ENCODE measurements around the gene HORMAD2. TPM values are rescaled to one million over a fixed set of nuclear protein-coding genes. Genes with fewer than 3 reads are reported as not detected.
"Not testable (repeated sequence)": the region's sequence is repeated elsewhere in the genome, so short reads cannot be mapped to it uniquely, and the experiment has no call there.

HORMAD2 gene
- polyA plus RNA-seq, 1 experiment = not detected

GRCh38 chr22:30214703-30215407 is 134.6 kb downstream of the HORMAD2 start:
- TF ChIP-seq, protein P1, sequence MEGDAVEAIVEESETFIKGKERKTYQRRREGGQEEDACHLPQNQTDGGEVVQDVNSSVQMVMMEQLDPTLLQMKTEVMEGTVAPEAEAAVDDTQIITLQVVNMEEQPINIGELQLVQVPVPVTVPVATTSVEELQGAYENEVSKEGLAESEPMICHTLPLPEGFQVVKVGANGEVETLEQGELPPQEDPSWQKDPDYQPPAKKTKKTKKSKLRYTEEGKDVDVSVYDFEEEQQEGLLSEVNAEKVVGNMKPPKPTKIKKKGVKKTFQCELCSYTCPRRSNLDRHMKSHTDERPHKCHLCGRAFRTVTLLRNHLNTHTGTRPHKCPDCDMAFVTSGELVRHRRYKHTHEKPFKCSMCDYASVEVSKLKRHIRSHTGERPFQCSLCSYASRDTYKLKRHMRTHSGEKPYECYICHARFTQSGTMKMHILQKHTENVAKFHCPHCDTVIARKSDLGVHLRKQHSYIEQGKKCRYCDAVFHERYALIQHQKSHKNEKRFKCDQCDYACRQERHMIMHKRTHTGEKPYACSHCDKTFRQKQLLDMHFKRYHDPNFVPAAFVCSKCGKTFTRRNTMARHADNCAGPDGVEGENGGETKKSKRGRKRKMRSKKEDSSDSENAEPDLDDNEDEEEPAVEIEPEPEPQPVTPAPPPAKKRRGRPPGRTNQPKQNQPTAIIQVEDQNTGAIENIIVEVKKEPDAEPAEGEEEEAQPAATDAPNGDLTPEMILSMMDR (IDR thresholded peaks at IDR 0.05; ENCODE audit: insufficient read depth, low read depth, low read length) = no peak
- H3K27me3 ChIP-seq (ENCODE audit: control insufficient read depth, insufficient read depth, low read length) = no peaks in the 10 kb centered on the region
- ChIA-PET POLR2A (no interaction called here), CTCF (interaction anchor here (0.8 to 1.9 kb wide), 2 partner anchors 23 to 41 kb away, joined by 3 to 4 read pairs; no protein-coding TSS in a partner anchor)
- no peaks in the 10 kb centered on the region for H3K36me3 ChIP-seq (ENCODE audit: control insufficient read depth, insufficient read depth, low read length)
- DNase-seq (ENCODE audit: low read depth) = no peak
- no peak overlapping the region for H3K4me3 ChIP-seq (ENCODE audit: low read depth, low read length)

DNA sequence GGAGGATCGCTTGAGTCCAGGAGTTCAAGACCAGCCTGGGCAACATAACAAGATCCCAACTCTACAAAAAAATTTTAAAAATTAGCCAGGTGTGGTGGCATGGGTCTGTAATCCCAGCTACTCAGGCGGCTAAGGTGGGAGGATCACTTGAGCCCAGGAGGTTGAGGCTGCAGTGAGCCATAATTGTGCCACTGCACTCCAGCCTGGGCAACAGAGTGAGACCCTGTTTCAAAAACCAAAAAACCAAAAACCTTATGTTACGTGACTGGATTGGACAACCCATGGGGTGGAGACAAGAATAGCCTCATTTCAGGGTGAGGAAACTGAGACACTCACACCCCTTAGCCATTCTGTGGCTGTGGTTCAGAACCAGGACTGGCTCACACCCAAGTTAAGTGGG is 136.0 kb downstream of the HORMAD2 start:
- POLR2A ChIA-PET; DNase-seq (ENCODE audit: low read depth); H3K4me3 ChIP-seq (ENCODE audit: low read depth, low read length); H3K27me3 ChIP-seq (ENCODE audit: control insufficient read depth, insufficient read depth, low read length); CTCF ChIA-PET; H3K36me3 ChIP-seq (ENCODE audit: control insufficient read depth, insufficient read depth, low read length): not testable (repeated sequence)

- H3K36me3 ChIP-seq (ENCODE audit: control insufficient read depth, insufficient read depth, low read length) = no peaks in the 10 kb centered on the region
- ChIA-PET CTCF (no interaction called here), POLR2A (no interaction called here)
- no peaks in the 10 kb centered on the region for H3K27me3 ChIP-seq (ENCODE audit: control insufficient read depth, insufficient read depth, low read length)
- no peak for DNase-seq (ENCODE audit: low read depth)
- no peak overlapping the region for H3K4me3 ChIP-seq (ENCODE audit: low read depth, low read length)
- TF ChIP-seq, protein P1 (IDR thresholded peaks at IDR 0.05; ENCODE audit: insufficient read depth, low read depth, low read length) = no peak
Measured at GRCh38 chr22:30216710-30217109, 136.4 kb downstream of the HORMAD2 start.

GRCh38 chr22:30217698-30218560 is 137.7 kb downstream of the HORMAD2 start:
- no peaks in the 10 kb centered on the region for H3K36me3 ChIP-seq (ENCODE audit: control insufficient read depth, insufficient read depth, low read length)
- H3K4me3 ChIP-seq (ENCODE audit: low read depth, low read length) = no peak overlapping the region
- ChIA-PET POLR2A (no interaction called here), CTCF (interaction anchor here (0.6 to 1.6 kb wide), 3 partner anchors 17 to 208 kb away, joined by 3 to 6 read pairs (median 5); no protein-coding TSS in a partner anchor)
- TF ChIP-seq, protein P1 (IDR thresholded peaks at IDR 0.05; ENCODE audit: insufficient read depth, low read depth, low read length) = no peak
- DNase-seq (ENCODE audit: low read depth) = no peak
- H3K27me3 ChIP-seq (ENCODE audit: control insufficient read depth, insufficient read depth, low read length) = no peaks in the 10 kb centered on the region

DNA sequence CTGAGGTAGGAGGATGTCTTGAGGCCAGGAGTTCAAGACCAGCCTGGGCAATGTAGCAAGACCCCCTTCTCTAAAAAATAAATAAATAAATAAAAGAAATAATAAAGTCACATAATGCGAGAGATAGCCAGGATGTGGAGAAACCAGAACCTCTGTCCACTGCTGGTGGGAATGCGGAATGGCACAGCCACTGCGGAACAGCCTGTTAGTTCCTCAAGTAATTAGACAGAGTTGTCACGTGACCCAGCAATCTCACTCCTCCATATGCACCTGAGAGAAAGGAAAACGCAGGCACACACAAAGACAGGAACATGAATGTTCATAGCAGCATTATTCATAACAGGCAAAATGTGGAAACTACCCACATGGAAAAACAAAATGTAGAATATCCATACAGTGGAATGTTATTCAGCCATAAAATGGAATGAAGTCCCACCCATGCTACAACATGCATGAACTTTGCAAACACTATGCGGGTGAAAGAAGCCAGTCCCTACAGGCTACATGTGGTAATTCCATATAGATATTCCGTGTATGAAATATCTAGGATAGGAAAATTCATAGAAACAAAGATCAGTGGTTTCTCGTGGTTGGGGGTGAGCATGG is 138.9 kb downstream of the HORMAD2 start:
- Histone ChIP-seq H3K36me3 (ENCODE audit: control insufficient read depth, insufficient read depth, low read length) (no peaks in the 10 kb centered on the region), H3K27me3 (ENCODE audit: control insufficient read depth, insufficient read depth, low read length) (no peaks in the 10 kb centered on the region), H3K4me3 (ENCODE audit: low read depth, low read length) (no peak overlapping the region)
- TF ChIP-seq, protein P1 (IDR thresholded peaks at IDR 0.05; ENCODE audit: insufficient read depth, low read depth, low read length) = peak; percentile 25
- ChIA-PET CTCF (interaction anchor here (1.6 kb wide), 1 partner anchor 15 kb away, joined by 6 read pairs; no protein-coding TSS in a partner anchor), POLR2A (no interaction called here)
- no peak for DNase-seq (ENCODE audit: low read depth)
